NCI-H128 (cell line): ENCODE results near the gene LRRC37A3.
"Not testable (repeated sequence)": the region's sequence is repeated elsewhere in the genome, so short reads cannot be mapped to it uniquely, and the experiment has no call there.

Experiments
- DNase-seq: peaks from one replicate; lab custom pipeline; 2025; ENCODE audit not compliant: unreplicated experiment; lab: John Stamatoyannopoulos, UW

The LRRC37A3 gene

GRCh38 chr17:64837018-64837761 lies 82.1 kb downstream of the LRRC37A3 start:
- DNase-seq = peak; percentile 4

DNA sequence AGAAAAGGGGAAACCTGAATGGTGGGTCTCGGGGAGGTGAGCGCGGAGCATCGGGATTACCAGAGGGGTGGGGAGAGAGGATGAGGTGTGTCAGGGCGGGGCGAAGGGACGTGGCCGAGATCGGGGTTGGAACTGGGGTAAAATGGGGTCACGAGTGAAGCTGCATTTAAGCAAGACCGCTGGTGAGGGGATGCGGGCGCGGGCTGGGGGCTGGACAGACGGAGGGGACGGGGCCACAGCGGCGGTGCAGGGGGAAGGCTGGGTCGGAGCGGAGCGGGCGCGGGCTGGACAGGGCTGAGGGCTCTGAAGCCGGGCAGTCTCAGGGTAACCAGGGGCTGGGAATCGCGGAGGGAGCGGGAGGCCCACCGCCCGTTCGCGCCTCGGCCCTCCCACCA lies 82.7 kb downstream of the LRRC37A3 start:
- DNase-seq = not testable (repeated sequence)

DNA sequence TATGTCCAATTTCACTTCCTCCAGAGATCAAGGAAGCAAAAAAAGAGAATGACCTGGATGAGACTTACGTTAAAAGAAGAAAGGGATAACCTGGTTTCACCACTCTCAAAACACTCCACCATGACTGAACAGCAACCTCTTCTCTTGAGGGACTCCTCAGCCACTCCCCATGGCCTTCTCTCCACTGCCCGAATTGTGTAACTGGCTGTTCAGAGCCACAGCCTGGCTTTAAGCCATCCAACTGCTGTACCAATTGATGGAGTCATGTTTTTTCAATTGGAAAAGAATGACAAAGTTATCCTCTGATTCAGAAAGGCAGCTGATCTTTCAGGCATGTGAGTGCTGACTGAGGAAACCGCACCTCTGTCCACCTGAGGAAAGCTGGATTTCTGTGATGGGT lies 85.2 kb downstream of the LRRC37A3 start:
- DNase-seq = not testable (repeated sequence)

DNA sequence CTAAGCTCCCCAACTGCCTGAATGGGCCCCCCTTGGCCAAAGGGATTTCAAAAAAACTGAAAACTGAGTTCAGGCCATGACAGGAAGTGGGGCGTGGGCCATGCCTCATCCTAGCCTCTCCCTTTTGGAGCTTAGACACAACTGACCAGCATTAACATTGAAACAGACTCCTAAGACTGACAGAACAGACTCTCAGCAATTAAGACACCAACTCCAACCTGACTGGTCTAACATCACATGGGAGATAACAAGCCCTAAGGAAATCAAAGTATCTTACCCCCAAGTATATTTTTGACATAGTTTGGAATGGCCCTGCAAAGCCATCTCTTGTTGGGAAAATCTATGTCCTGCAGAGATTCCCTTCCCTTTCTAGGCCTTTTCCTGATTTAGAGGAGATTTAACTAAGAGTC lies 88.6 kb downstream of the LRRC37A3 start:
- not testable (repeated sequence) for DNase-seq

- DNase-seq = not testable (repeated sequence)
Observed at GRCh38 chr17:64829824-64830630, 89.3 kb downstream of the LRRC37A3 start.

DNA sequence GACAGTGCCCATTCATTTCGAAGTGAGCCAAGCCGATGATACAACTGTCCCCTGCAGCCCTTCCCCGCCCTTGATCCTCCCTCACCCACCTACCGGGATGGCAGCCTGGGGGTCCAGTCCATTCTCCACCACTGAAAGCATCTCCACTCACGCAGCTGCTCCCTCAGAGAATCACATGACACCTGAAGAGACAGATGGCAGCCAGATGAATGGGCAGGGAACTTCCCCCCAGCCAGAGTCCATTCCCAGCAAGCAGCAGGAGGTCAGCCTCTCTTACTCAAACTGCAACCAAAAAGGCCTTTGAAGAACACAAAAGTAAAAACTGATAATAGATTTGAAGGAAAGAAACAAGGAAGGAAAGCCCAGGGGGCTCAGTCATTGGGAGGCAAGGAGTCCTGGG lies 90.2 kb downstream of the LRRC37A3 start:
- DNase-seq = not testable (repeated sequence)

- DNase-seq = not testable (repeated sequence)
Observed at GRCh38 chr17:64818904-64819303, 100.4 kb downstream of the LRRC37A3 start.

DNA sequence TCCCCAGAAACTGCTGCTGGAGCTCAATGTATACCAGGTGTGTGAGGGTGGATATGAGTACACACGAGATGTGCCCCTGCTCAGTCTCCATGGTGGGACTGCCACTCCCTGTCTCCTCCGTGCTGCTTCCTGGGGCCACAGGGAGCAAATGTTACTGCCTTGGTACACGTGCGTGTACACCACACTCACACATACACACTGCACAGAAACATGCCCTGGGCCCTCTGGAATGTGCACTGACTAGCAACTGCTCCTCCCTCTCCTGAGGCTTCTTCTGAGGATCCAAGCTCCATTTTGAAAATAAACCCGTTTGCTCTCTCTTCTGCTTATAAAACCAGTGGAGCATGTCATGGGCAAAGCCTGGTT lies 103.5 kb downstream of the LRRC37A3 start:
- DNase-seq = not testable (repeated sequence)

- DNase-seq = not testable (repeated sequence)
Observed at GRCh38 chr17:64814993-64815832, 104.1 kb downstream of the LRRC37A3 start.

DNA sequence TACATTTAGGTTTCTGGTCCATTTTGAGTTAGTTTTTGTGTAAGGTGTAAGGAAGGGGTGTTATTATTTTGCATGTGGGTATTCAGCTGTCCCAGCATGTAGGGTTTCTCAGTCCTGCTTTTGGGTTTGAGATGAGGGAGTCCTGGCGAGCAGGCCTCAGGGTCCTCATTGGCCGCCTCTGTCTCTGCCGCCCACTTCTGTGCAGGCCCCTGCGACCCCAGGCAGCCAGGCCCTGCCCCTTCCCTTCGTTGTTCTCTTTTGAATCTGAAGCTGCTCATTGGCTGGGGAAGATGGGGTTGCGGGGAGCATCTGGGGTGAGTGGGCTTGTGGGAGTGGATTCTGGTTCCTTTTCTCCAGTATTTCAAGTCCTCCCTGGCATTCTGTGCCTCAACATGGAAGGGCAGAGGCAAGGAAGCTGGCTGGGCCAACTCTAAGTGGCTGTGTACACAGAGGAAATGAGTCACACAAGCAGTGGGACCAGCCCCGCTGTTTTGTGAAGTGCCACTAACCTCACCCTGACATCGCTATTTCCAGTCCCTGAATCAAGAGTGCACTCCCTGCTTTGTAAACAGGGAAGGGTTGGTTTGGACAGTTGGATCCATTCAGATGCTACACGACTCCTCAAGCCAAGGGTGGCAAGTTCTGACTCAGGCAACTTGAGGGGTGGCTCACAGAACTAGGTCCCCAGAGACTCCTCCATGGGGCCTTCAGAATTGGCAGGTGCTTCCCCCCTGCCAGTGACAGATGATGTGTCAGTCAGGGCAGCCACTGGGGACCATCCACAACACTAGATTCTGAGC lies 110.9 kb downstream of the LRRC37A3 start:
- DNase-seq = not testable (repeated sequence)
